Measurements from ENCODE around the gene BBX. TPM values are rescaled to one million over a fixed set of nuclear protein-coding genes. Genes with fewer than 3 reads are reported as not detected.

BBX gene
- total RNA-seq, 8 experiments from 2014 or later: 19.4 to 80.6 (median 46.5) TPM

DNA sequence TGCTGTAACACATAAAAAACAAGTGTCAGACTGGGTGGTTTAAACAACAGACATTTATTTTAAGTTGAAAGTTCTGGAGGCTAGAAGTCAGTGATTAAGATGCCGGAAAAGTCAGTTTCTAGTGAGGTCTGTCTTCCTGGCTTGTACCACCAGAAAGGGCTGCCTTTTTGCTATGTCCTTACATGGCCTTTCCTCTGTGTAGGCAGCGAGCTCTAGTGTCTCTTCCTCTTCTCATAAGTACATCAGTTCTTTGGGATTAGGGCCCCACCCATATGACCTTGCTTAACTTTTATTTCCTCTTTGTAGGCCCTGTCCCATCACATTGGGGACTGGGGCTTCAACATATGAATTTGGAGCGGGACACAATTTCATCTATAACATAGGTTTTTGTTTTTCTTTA lies 128.0 kb downstream of the BBX start:
- in situ Hi-C loops (cut with MboI; ENCODE audit: low pct_unique_long_range_greater_than_20kb in 2 of 9, low sequenced_read_pairs in 9 of 9, unreplicated experiment in 9 of 9): no loop called here
- H3K27ac ChIP-seq: no peak overlapping the region
- H3K4me1 ChIP-seq (replicated peaks in 1 of 2): no peaks in the 10 kb centered on the region
- ATAC-seq (replicated peaks in 6 of 8): no peak
- no peak overlapping the region for H3K4me3 ChIP-seq
- 87 to 100% (median 100%) methylated on average over 1 to 3 of the region's 3 CpGs for WGBS, 10 experiments

DNA sequence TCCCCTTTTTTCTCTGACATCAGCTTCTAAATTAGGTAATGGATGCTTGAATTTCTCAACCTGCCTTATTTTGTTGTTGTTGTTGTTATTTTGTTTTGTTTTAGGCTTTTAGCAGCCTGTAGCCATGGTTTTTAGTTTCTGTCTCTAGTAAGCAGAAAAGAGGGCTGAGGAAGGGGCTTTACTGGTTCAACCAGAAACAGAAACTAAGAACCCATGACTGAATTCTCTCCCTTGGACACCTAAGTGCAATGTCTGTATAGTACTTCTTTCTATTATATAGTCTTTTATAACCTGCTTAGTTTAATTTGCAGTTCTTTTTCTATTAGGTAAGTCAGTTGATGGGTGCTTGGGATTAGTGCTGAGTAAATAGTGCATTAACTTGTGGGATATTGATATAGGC lies 129.0 kb downstream of the BBX start:
- Histone ChIP-seq H3K4me3 (no peak overlapping the region), H3K4me1 (replicated peaks in 1 of 2) (no peaks in the 10 kb centered on the region), H3K27ac (no peak overlapping the region)
- in situ Hi-C loops (cut with MboI; ENCODE audit: low pct_unique_long_range_greater_than_20kb in 2 of 9, low sequenced_read_pairs in 9 of 9, unreplicated experiment in 9 of 9): no loop called here
- no peak for ATAC-seq (replicated peaks in 6 of 8)

DNA sequence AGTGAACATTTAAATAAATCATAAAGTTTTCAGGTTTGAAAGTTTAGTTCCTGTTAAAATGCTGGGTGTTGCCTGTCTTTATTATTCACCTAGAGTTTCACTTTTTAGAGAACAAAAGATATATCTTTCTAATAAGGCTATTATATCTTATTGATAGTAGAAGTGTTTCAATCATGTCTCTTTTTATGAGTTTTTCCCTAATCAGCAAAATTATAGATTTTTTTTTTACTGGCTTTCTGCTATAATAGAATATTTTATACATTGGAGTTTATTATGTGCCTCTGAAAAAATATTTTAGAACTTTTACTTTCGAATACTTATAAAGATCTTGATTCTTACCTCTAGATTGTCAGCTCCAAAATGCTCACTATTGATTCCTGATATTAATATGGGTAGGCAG lies 131.5 kb downstream of the BBX start:
- no peak for ATAC-seq (replicated peaks in 6 of 8)
- Histone ChIP-seq H3K4me1 (replicated peaks in 1 of 2) (no peaks in the 10 kb centered on the region), H3K27ac (no peak overlapping the region), H3K4me3 (no peak overlapping the region)
- in situ Hi-C loops (cut with MboI; ENCODE audit: low pct_unique_long_range_greater_than_20kb in 2 of 9, low sequenced_read_pairs in 9 of 9, unreplicated experiment in 9 of 9): no loop called here
- 86 to 100% (median 100%) methylated on average over 1 of the region's 1 CpG; no CpG with 5 or more reads in 2 of the 10 experiments for WGBS, 10 experiments

DNA sequence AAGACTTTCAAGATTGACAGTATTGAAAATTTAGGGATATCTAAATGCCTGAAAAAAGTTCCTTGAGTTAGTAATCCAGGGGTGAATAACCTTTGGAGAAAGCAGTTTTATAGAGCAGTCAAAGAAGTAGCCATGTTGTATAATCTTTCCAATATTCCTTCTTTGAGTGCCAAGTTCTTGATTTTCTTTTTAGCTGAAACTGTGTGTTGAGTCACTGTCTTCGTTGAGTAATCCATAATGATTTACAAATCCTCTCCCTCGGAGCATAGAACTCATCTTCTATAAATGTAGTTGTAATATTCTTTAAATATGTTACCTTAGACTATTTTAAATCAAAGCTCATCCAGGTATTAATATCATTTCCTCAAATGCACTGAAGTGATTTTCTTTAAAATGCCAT lies 135.2 kb downstream of the BBX start:
- ATAC-seq (replicated peaks in 6 of 8): peak in 2 of 8 experiments; percentile 45 to 65
- H3K27ac ChIP-seq: no peak overlapping the region
- in situ Hi-C loops (cut with MboI; ENCODE audit: low pct_unique_long_range_greater_than_20kb in 2 of 9, low sequenced_read_pairs in 9 of 9, unreplicated experiment in 9 of 9): no loop called here
- no peak overlapping the region for H3K4me3 ChIP-seq
- peaks cover 0 to 4% of the 10 kb centered on the region in 2 donors for H3K4me1 ChIP-seq (replicated peaks in 1 of 2)
- 0 to 83% (median 38%) methylated on average over 1 to 2 of the region's 2 CpGs; no CpG with 5 or more reads in 1 of the 10 experiments for WGBS, 10 experiments

DNA sequence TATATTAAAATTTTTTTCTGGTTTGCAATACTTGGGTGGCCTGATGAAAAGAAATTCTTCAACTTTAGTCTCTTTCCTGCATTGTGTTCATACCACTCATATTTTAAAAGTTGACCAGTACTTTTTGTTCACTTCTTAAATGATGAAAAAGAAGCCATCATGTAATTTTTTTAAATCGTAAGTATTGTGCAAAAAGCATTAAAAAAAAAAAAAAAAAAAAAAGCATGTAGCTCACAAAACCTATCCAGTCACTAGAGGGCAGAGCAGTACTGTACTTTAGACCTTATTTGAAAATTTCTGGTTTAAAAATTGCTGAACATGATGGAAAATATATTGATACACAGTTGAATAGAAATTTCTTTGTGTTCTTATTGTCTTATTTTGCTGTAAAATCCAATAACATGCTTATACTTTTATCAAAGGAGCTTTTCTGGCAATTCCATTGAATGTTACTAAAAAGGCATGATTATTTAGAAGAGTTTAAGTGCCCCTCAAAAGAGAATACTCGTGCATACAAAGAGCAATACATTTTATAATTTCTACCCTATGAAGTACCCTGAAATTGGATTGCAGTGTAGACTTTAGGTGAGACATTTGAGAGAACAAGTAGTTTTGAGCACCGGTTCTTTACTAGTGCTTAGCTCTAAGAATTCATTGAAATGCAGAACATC lies 137.7 kb downstream of the BBX start:
- in situ Hi-C loops (cut with MboI; ENCODE audit: low pct_unique_long_range_greater_than_20kb in 2 of 9, low sequenced_read_pairs in 9 of 9, unreplicated experiment in 9 of 9): no loop called here
- no peak overlapping the region for H3K27ac ChIP-seq
- no peak overlapping the region for H3K4me3 ChIP-seq
- 34 to 80% (median 57%) methylated on average over 1 to 3 of the region's 3 CpGs for WGBS, 10 experiments
- H3K4me1 ChIP-seq (replicated peaks in 1 of 2): peaks cover 0 to 4% of the 10 kb centered on the region in 2 donors
- ATAC-seq (replicated peaks in 6 of 8): no peak

DNA sequence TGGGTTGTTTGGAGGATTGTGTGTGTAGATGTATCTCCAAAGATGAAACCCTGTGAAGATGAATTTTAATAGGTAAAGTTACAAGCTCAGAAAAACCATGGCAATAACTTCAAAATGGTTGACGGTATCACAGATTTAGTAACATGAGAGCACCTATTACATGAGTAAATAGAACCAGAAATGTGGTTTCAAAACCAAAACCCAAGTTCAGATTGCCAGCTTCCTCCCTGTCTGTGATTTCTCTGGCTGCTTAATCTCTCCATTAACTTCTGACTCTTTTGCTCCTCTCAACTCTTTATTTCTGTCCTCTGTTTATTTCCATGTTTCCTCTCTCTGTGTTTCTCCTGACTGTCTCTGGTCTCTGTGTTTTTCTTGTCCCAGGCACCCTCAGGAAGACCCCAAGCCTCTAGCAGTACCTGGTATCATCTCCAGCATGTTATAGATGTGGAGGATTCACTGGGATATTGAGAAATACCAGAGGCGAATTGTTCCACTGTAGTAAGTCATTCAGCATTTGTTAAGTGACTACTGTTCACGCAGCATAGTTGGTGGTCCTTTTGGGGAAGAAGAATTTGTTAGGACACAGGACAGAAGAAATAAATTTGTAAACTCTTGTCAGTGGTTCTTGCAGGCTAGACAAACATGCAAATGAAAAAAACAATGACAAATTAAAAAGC lies 138.8 kb downstream of the BBX start:
- in situ Hi-C loops (cut with MboI; ENCODE audit: low pct_unique_long_range_greater_than_20kb in 2 of 9, low sequenced_read_pairs in 9 of 9, unreplicated experiment in 9 of 9): no loop called here
- no peak overlapping the region for H3K4me3 ChIP-seq
- WGBS, 10 experiments: 27 to 93% (median 76%) methylated on average over 1 to 3 of the region's 3 CpGs
- peak in 2 of 8 experiments; percentile 15 to 49 for ATAC-seq (replicated peaks in 6 of 8)
- H3K4me1 ChIP-seq (replicated peaks in 1 of 2): peaks cover 0 to 4% of the 10 kb centered on the region in 2 donors
- no peak overlapping the region for H3K27ac ChIP-seq

DNA sequence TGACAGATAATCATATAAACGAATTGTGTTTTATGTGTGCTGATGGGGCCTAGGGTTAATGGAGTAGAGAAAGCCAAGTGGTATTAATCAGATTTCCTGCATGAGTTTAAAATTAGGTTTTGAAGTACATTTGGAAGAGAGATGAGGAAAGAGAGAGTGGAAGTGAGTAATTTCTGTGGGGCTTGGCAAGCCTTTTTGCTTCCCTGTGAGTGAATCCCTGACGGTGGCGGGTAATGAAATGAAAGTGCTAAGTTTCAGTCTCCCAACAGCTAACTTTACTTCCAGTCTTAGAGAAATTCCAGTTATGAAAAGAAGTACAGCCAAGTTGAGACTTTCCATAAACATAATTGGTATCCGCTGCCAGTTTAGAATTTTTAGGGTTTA lies 139.4 kb downstream of the BBX start:
- Histone ChIP-seq H3K4me1 (replicated peaks in 1 of 2) (peaks cover 0 to 4% of the 10 kb centered on the region in 2 donors), H3K27ac (no peak overlapping the region), H3K4me3 (no peak overlapping the region)
- 4 to 100% (median 81%) methylated on average over 2 to 4 of the region's 4 CpGs; no CpG with 5 or more reads in 1 of the 10 experiments for WGBS, 10 experiments
- ATAC-seq (replicated peaks in 6 of 8): peak in 2 of 8 experiments; percentile 54 to 61
- in situ Hi-C loops (cut with MboI; ENCODE audit: low pct_unique_long_range_greater_than_20kb in 2 of 9, low sequenced_read_pairs in 9 of 9, unreplicated experiment in 9 of 9): no loop called here

DNA sequence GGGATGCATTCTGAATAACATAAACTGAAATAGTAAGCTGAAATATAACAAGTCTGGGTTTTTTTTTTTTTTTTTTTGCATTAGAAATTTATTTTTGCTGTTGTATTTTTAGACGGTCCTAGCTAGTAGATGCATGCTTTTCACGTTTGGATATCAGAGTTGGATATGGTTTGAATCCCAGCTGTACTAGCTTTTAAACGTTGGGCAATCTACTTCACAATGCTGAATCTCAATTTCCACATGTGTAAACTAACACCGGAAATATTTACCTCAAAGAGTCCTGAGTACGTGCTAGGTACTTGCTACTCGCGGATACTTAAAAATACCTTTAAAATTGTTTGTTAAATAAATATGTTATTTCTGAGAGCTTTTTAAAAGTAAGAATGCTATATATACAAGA lies 139.8 kb downstream of the BBX start:
- Histone ChIP-seq H3K4me3 (no peak overlapping the region), H3K27ac (no peak overlapping the region), H3K4me1 (replicated peaks in 1 of 2) (peaks cover 0 to 4% of the 10 kb centered on the region in 2 donors)
- 50 to 94% (median 80%) methylated on average over 3 to 7 of the region's 7 CpGs for WGBS, 10 experiments
- no peak for ATAC-seq (replicated peaks in 6 of 8)
- in situ Hi-C loops (cut with MboI; ENCODE audit: low pct_unique_long_range_greater_than_20kb in 2 of 9, low sequenced_read_pairs in 9 of 9, unreplicated experiment in 9 of 9): no loop called here

DNA sequence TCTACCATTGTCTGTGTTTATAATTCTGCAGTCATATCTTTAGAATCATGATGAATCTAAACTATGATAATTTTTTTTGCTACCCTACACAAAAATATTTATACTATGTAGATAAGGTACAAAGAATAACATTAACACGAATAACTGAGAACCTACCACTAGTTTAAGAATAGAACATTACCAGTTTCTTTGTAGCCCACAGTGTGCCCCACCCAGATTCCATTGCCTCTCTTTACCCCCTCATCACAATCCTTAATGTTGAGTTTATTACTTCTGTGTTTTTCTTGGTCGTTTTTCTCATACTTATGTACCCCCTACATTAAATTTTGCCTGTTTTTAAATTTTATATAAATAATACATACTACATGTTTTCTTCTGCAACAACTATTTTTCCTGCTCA lies 140.5 kb downstream of the BBX start:
- Histone ChIP-seq H3K4me1 (replicated peaks in 1 of 2) (peaks cover 4 to 5% of the 10 kb centered on the region in 2 donors), H3K4me3 (no peak overlapping the region), H3K27ac (no peak overlapping the region)
- WGBS, 10 experiments: 3 to 93% (median 40%) methylated on average over 2 of the region's 2 CpGs; no CpG with 5 or more reads in 1 of the 10 experiments
- no peak for ATAC-seq (replicated peaks in 6 of 8)
- in situ Hi-C loops (cut with MboI; ENCODE audit: low pct_unique_long_range_greater_than_20kb in 2 of 9, low sequenced_read_pairs in 9 of 9, unreplicated experiment in 9 of 9): no loop called here

DNA sequence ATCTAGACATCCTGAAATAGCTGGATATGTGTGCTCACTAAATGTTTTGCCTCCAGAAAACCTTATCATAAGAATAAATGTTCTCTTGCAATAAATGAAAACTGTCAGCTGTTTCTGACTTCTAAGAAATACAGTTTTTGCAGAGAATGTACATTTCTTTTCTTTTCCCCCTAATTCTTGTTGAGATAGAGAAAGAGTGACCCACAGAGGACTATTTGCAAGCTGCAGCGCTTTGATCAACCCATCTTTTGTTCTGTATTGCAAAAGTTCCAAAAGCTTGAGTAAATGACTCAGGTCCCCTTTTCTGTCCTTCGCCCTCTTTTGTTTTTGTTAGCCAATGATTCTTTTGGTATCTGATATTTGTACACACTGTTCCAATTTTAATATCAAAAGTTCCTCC lies 141.9 kb downstream of the BBX start:
- in situ Hi-C loops (cut with MboI; ENCODE audit: low pct_unique_long_range_greater_than_20kb in 2 of 9, low sequenced_read_pairs in 9 of 9, unreplicated experiment in 9 of 9): no loop called here
- 40 to 100% (median 78%) methylated on average over 1 to 2 of the region's 2 CpGs for WGBS, 10 experiments
- Histone ChIP-seq H3K4me3 (no peak overlapping the region), H3K4me1 (replicated peaks in 1 of 2) (peaks cover 11 to 17% of the 10 kb centered on the region in 2 donors), H3K27ac (no peak overlapping the region)
- no peak for ATAC-seq (replicated peaks in 6 of 8)

DNA sequence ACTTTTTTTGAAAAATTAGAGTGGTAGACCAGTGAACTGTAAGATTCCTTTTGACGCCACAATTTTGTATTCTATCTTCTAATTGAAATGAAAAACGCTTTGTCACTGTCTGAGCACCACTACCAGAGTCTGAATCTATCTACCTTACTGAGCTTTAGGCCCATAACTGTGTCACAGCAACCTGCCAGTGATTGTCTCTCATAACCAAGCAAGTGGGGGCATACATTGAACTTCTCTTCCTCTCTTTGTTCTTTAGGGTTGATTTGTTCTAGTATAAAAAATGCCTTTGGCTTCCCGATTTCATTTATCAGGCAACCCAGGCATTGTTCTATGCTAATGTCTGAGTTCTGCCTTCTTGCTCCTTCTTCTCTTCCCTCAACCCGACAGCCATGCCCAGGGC lies 142.6 kb downstream of the BBX start:
- no peak for ATAC-seq (replicated peaks in 6 of 8)
- in situ Hi-C loops (cut with MboI; ENCODE audit: low pct_unique_long_range_greater_than_20kb in 2 of 9, low sequenced_read_pairs in 9 of 9, unreplicated experiment in 9 of 9): no loop called here
- no peak overlapping the region for H3K4me3 ChIP-seq
- H3K4me1 ChIP-seq (replicated peaks in 1 of 2): peaks cover 11 to 17% of the 10 kb centered on the region in 2 donors
- no peak overlapping the region for H3K27ac ChIP-seq
- WGBS, 10 experiments: 60 to 100% (median 92%) methylated on average over 3 to 4 of the region's 4 CpGs

DNA sequence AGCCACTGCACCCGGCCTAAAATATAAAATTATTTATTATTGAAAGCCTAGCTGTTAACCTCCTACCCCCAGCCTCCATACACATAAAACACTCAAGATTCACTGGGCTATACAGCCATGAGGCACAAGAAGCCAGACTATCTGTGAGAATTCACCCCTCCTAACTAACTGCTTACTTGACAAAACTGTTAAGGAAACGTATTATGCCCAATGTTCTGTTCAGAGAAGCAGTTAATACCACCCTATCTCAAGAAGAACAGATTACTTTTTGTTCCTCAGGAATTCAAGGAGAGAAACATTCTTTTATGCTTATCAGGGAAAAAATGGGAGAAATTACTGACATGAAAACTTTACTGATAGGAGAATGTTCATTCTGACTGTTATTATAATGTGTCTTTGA lies 144.1 kb downstream of the BBX start:
- 92 to 100% (median 100%) methylated on average over 1 to 2 of the region's 2 CpGs; no CpG with 5 or more reads in 4 of the 10 experiments for WGBS, 10 experiments
- Histone ChIP-seq H3K27ac (no peak overlapping the region), H3K4me1 (replicated peaks in 1 of 2) (peaks cover 8 to 17% of the 10 kb centered on the region in 2 donors), H3K4me3 (no peak overlapping the region)
- in situ Hi-C loops (cut with MboI; ENCODE audit: low pct_unique_long_range_greater_than_20kb in 2 of 9, low sequenced_read_pairs in 9 of 9, unreplicated experiment in 9 of 9): no loop called here
- ATAC-seq (replicated peaks in 6 of 8): no peak

DNA sequence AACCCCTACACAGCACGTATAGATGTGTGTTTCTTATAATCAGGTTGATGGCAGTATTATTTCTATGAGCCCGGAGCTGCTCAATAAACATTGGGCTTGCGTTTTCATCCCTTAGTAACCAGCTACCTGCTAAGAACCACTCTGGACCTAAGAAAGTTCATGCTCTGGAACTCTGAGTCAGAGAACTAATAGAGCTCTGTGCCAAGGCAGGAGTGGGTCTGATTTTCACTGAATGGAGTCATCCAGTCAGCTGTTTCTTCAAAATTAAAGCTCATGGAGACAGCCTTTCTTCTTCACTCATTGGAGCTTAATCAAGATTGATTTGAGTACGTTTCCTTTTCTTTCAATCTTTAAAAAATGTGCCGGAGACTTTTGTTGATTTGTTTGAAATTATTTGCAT lies 145.7 kb downstream of the BBX start:
- Histone ChIP-seq H3K4me3 (no peak overlapping the region), H3K27ac (no peak overlapping the region), H3K4me1 (replicated peaks in 1 of 2) (peaks cover 8 to 17% of the 10 kb centered on the region in 2 donors)
- WGBS, 10 experiments: 0 to 100% (median 23%) methylated on average over 1 to 4 of the region's 5 CpGs
- in situ Hi-C loops (cut with MboI; ENCODE audit: low pct_unique_long_range_greater_than_20kb in 2 of 9, low sequenced_read_pairs in 9 of 9, unreplicated experiment in 9 of 9): no loop called here
- peak in 5 of 8 experiments; percentile 24 to 83 (median 68) for ATAC-seq (replicated peaks in 6 of 8)

DNA sequence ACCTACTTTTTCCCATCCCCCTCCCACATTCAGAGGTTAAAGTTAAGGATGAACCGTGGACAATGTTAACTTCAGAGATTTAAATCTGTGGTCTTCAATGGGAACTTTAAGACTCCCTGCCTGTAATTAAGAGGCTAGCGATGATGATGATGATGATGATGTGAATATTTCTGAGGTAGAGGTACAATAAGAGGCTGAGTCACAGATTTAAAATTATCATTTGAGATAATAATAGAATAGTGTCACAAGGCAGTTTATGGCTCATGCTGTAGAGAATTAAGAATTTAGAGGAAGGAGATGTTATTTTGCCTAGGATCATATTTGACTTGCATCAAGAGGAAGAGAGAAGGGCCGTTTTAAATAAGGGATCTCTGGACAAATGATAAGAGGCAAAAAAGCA lies 146.2 kb downstream of the BBX start:
- in situ Hi-C loops (cut with MboI; ENCODE audit: low pct_unique_long_range_greater_than_20kb in 2 of 9, low sequenced_read_pairs in 9 of 9, unreplicated experiment in 9 of 9): no loop called here
- Histone ChIP-seq H3K27ac (no peak overlapping the region), H3K4me1 (replicated peaks in 1 of 2) (peaks cover 8 to 17% of the 10 kb centered on the region in 2 donors), H3K4me3 (no peak overlapping the region)
- 24 to 100% (median 51%) methylated on average over 1 to 3 of the region's 3 CpGs for WGBS, 10 experiments
- ATAC-seq (replicated peaks in 6 of 8): peak in 2 of 8 experiments; percentile 22 to 32
